PFSK-1 (cell line): ENCODE measurements around the gene FARS2.

Source experiments
- FOXP2 ChIP-seq: optimal IDR thresholded peaks from 2 replicates; pipeline ENCODE3; 2011; ENCODE audit warnings: borderline replicate concordance, control low read depth, inconsistent platforms; ENCODE audit not compliant: insufficient read depth; ENCODE audit errors: extremely low read length, extremely low read depth
- POLR2AphosphoS5 ChIP-seq: IDR thresholded peaks from 2 replicates; pipeline ENCODE4 v1.6.1; 2012; ENCODE audit warnings: low read depth, mild to moderate bottlenecking, control low read depth, low read length, moderate library complexity
- REST ChIP-seq, 2 experiments: IDR thresholded peaks; 2 replicates each; pipeline versions ENCODE4 v1.6.1 to v1.8.0; 2011 to 2012; ENCODE audit warnings: low read depth in 2 of 2, low read length in 2 of 2, control low read depth in 1 of 2, inconsistent platforms in 1 of 2, mild to moderate bottlenecking in 1 of 2, moderate library complexity in 1 of 2; ENCODE audit not compliant: insufficient read depth in 1 of 2
- SIN3A ChIP-seq: IDR thresholded peaks from 2 replicates; pipeline ENCODE4 v1.6.1; 2012; ENCODE audit warnings: mild to moderate bottlenecking, low read length, moderate library complexity, borderline replicate concordance; ENCODE audit not compliant: insufficient read depth
- TAF1 ChIP-seq: IDR thresholded peaks from 2 replicates; pipeline ENCODE4 v1.6.1; 2012; ENCODE audit warnings: low read length, control low read depth, borderline replicate concordance; ENCODE audit not compliant: insufficient read depth

Gene FARS2

GRCh38 chr6:5229356-5229755 lies 32.0 kb upstream of the FARS2 start:
- no peak for TF ChIP-seq FOXP2
- TF ChIP-seq REST (IDR thresholded peaks at IDR 0.05; ENCODE audit: insufficient read depth in 1 of 2, low read depth in 2 of 2, low read length in 2 of 2): no peak
- no peak for TF ChIP-seq TAF1
- TF ChIP-seq SIN3A: no peak
- TF ChIP-seq POLR2AphosphoS5: no peak

DNA sequence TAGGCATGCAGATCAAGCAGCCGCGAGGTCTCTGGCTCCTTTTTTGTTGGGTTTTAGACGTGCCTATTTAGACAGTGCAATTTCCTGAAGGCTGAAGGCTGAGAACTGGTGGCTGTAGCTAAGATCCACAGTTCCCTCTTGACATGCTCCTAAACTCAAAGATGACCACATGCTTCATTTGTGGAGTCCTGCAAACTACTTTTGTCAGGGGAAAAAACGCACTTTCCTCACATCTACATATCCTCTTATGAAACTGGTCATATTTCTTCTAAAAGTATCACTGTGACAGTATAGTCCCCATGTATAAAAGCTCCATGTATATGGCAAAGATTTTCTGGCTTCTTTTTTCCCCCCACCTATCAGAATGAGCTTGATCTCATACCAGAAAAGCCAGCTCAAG lies 31.2 kb upstream of the FARS2 start:
- TF ChIP-seq REST (IDR thresholded peaks at IDR 0.05; ENCODE audit: insufficient read depth in 1 of 2, low read depth in 2 of 2, low read length in 2 of 2) (no peak), FOXP2 (no peak), SIN3A (no peak), TAF1 (no peak), POLR2AphosphoS5 (no peak)

- TF ChIP-seq REST (IDR thresholded peaks at IDR 0.05; ENCODE audit: insufficient read depth in 1 of 2, low read depth in 2 of 2, low read length in 2 of 2): no peak
- TF ChIP-seq FOXP2: no peak
- no peak for TF ChIP-seq SIN3A
- no peak for TF ChIP-seq POLR2AphosphoS5
- TF ChIP-seq TAF1: no peak
Observed at GRCh38 chr6:5231289-5231688, 30.0 kb upstream of the FARS2 start.

DNA sequence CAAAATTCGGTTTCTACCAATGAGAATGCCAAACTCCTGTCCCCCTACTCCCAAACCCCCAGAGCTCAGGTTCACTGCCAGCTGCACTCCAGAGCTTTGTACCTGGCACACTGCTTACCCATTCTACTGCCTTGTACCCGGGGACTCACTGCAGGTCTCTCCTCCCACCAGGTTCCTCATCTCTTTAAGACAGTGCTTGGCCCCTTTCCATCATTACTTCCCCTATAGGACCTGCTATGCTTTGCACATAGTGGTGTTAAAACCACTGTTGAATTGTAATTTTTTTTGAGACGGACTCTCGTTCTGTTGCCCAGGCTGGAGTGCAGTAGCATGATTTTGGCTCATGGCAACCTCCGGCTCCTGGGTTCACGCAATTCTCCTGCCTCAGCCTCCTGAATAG lies 26.4 kb upstream of the FARS2 start:
- no peak for TF ChIP-seq FOXP2
- TF ChIP-seq POLR2AphosphoS5: no peak
- TF ChIP-seq SIN3A: no peak
- no peak for TF ChIP-seq TAF1
- no peak for TF ChIP-seq REST (IDR thresholded peaks at IDR 0.05; ENCODE audit: insufficient read depth in 1 of 2, low read depth in 2 of 2, low read length in 2 of 2)

DNA sequence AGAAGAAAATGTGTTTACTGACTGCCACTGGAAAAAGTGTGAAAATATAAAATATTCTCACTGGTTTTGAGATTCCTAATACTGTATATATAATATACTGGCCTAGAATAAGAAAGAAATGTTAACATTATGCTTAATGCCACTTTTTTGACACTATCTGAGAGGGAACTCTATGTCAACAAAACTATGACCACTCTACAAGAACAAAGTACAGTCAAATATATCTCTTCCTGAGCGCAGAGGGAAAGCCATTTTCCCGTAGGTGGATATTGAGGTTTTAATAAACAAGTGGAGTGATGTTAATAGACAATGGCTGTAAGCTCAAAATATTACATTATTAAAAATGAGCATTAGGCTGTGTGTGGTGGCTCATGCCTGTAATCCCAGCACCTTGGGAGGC lies 25.5 kb upstream of the FARS2 start:
- no peak for TF ChIP-seq FOXP2
- no peak for TF ChIP-seq TAF1
